Panc1 (cell line): ENCODE data around the gene OR13H1. TPM values are rescaled to one million over a fixed set of nuclear protein-coding genes. Genes with fewer than 3 reads are reported as not detected.

Experiments
- ATAC-seq: fragments of 200-7000 bp; cut with Tn5 transposase; 2 replicates; pipeline ENCODE4 v1.9.1; 2020; ENCODE audit warnings: mild to moderate bottlenecking, moderate library complexity
- BruUV-seq: library from RNA; stranded (reverse); fragments of 400-500 nt; replicated peaks from 2 replicates; lab custom pipeline; 2021; lab: Mats Ljungman, UMichigan
- CTCF ChIA-PET: fragments of 300-600 bp; sonication (Branson Sonifier 250); formaldehyde crosslinking; loops from one replicate; lab custom pipeline; 2022; ENCODE audit warnings: antibody characterized with exemption; lab: Charles Lee
- POLR2A ChIA-PET: fragments of 300-600 bp; sonication (Branson Sonifier 250); formaldehyde crosslinking; loops from one replicate; lab custom pipeline; 2022; ENCODE audit warnings: antibody characterized with exemption; lab: Charles Lee
- DNase-seq: peaks from one replicate; pipeline ENCODE4 v3.0.0-alpha.2; 2010; ENCODE audit warnings: low read depth, low spot score
- H3K27ac ChIP-seq: 2 replicates; pipeline ENCODE4 v1.5.1; 2011; ENCODE audit warnings: mild to moderate bottlenecking, low read length, inconsistent platforms
- H3K27me3 ChIP-seq: fragments of 200-500 bp; sonication (Bioruptor generic); 2 replicates; pipeline ENCODE4 v1.6.0; 2014; ENCODE audit warnings: low read length, inconsistent platforms; ENCODE audit not compliant: control insufficient read depth, insufficient read depth
- H3K36me3 ChIP-seq: fragments of 200-500 bp; sonication (Bioruptor generic); 2 replicates; pipeline ENCODE4 v1.5.1; 2014; ENCODE audit warnings: inconsistent platforms, mild to moderate bottlenecking, low read length, moderate library complexity; ENCODE audit not compliant: control insufficient read depth, insufficient read depth
- H3K4me1 ChIP-seq: 2 replicates; pipeline ENCODE4 v1.5.1; 2011; ENCODE audit warnings: inconsistent platforms, mild to moderate bottlenecking, low read length, moderate library complexity; ENCODE audit not compliant: control insufficient read depth, insufficient read depth
- H3K4me3 ChIP-seq, 2 experiments: 2 replicates each; pipeline ENCODE4 v1.5.1; 2011 to 2012; ENCODE audit warnings: low read depth in 2 of 2, low read length in 2 of 2, mild to moderate bottlenecking in 2 of 2, inconsistent platforms in 1 of 2, moderate library complexity in 1 of 2
- H3K9me3 ChIP-seq: fragments of 200-500 bp; sonication (Bioruptor generic); 2 replicates; pipeline ENCODE4 v1.5.1; 2014; ENCODE audit warnings: low read depth, mild to moderate bottlenecking, inconsistent platforms, low read length, moderate library complexity; ENCODE audit not compliant: control insufficient read depth, insufficient read depth
- POLR2AphosphoS5 ChIP-seq: IDR thresholded peaks from 2 replicates; pipeline ENCODE4 v1.6.1; 2012; ENCODE audit warnings: mild to moderate bottlenecking, low read depth, low read length, moderate library complexity
- SIN3A ChIP-seq: IDR thresholded peaks from 2 replicates; pipeline ENCODE4 v1.6.1; 2012; ENCODE audit warnings: low read depth, mild to moderate bottlenecking, low read length, moderate library complexity, borderline replicate concordance; ENCODE audit not compliant: insufficient read depth
- TCF7L2 ChIP-seq: IDR thresholded peaks from 2 replicates; pipeline ENCODE4 v1.6.1; 2011; ENCODE audit warnings: mild to moderate bottlenecking, low read depth, low read length, inconsistent platforms
- in situ Hi-C: cut with HindIII; loops from 2 replicates; pipeline ENCODE4 v1.10.0; 2016; ENCODE audit warnings: low sequenced_read_pairs, low pct_unique_long_range_greater_than_20kb
- intact Hi-C: fragments of 100-400 bp; cut with micrococcal nuclease; formaldehyde crosslinking; loops from one replicate; pipeline ENCODE4 v1.10.0; 2022; ENCODE audit not compliant: unreplicated experiment
- total RNA-seq: library from RNA; stranded (reverse); gene quantifications from one replicate; pipeline ENCODE4 v1.2.1, GENCODE V29; 2021; ENCODE audit not compliant: unreplicated experiment
- TF ChIP-seq, protein P1 (sequence below), 2 experiments: IDR thresholded peaks; 2 replicates each; pipeline ENCODE4 v1.6.1; 2011 to 2012; ENCODE audit warnings: low read depth in 2 of 2, control low read depth in 1 of 2, low read length in 1 of 2, mild to moderate bottlenecking in 1 of 2, moderate library complexity in 1 of 2; ENCODE audit not compliant: insufficient read depth in 1 of 2
- TF ChIP-seq, protein P2 (sequence below): fragments of 450-650 bp; IDR thresholded peaks from 2 replicates; pipeline ENCODE4 v1.5.1; 2017; ENCODE audit warnings: mild to moderate bottlenecking

Gene OR13H1
- total RNA-seq, 1 experiment from 2014 or later, result not detected

- DNase-seq (no peak), ATAC-seq (no peak)
- no peak overlapping the region for H3K4me3 ChIP-seq
- ChIA-PET POLR2A (no interaction called here), CTCF (no interaction called here)
- H3K27ac ChIP-seq, result no peak overlapping the region
- no peaks in the 10 kb centered on the region for H3K9me3 ChIP-seq
- no peaks in the 10 kb centered on the region for H3K36me3 ChIP-seq
- BruUV-seq, result no TSS peak
- H3K27me3 ChIP-seq, result no peaks in the 10 kb centered on the region
- H3K4me1 ChIP-seq, result no peaks in the 10 kb centered on the region
- intact Hi-C loops (no loop called here), in situ Hi-C loops (no loop called here)
- no peak for TF ChIP-seq POLR2AphosphoS5
- TF ChIP-seq SIN3A, result no peak
- no peak for TF ChIP-seq TCF7L2
- TF ChIP-seq, protein P1, sequence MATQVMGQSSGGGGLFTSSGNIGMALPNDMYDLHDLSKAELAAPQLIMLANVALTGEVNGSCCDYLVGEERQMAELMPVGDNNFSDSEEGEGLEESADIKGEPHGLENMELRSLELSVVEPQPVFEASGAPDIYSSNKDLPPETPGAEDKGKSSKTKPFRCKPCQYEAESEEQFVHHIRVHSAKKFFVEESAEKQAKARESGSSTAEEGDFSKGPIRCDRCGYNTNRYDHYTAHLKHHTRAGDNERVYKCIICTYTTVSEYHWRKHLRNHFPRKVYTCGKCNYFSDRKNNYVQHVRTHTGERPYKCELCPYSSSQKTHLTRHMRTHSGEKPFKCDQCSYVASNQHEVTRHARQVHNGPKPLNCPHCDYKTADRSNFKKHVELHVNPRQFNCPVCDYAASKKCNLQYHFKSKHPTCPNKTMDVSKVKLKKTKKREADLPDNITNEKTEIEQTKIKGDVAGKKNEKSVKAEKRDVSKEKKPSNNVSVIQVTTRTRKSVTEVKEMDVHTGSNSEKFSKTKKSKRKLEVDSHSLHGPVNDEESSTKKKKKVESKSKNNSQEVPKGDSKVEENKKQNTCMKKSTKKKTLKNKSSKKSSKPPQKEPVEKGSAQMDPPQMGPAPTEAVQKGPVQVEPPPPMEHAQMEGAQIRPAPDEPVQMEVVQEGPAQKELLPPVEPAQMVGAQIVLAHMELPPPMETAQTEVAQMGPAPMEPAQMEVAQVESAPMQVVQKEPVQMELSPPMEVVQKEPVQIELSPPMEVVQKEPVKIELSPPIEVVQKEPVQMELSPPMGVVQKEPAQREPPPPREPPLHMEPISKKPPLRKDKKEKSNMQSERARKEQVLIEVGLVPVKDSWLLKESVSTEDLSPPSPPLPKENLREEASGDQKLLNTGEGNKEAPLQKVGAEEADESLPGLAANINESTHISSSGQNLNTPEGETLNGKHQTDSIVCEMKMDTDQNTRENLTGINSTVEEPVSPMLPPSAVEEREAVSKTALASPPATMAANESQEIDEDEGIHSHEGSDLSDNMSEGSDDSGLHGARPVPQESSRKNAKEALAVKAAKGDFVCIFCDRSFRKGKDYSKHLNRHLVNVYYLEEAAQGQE (IDR thresholded peaks at IDR 0.05; ENCODE audit: insufficient read depth in 1 of 2, low read depth in 2 of 2, low read length in 1 of 2), result no peak
- TF ChIP-seq, protein P2, sequence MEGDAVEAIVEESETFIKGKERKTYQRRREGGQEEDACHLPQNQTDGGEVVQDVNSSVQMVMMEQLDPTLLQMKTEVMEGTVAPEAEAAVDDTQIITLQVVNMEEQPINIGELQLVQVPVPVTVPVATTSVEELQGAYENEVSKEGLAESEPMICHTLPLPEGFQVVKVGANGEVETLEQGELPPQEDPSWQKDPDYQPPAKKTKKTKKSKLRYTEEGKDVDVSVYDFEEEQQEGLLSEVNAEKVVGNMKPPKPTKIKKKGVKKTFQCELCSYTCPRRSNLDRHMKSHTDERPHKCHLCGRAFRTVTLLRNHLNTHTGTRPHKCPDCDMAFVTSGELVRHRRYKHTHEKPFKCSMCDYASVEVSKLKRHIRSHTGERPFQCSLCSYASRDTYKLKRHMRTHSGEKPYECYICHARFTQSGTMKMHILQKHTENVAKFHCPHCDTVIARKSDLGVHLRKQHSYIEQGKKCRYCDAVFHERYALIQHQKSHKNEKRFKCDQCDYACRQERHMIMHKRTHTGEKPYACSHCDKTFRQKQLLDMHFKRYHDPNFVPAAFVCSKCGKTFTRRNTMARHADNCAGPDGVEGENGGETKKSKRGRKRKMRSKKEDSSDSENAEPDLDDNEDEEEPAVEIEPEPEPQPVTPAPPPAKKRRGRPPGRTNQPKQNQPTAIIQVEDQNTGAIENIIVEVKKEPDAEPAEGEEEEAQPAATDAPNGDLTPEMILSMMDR, result no peak
Observed at GRCh38 chrX:131558562-131558961, 14.7 kb downstream of the OR13H1 start.

GRCh38 chrX:131564553-131565229 lies 20.8 kb downstream of the OR13H1 start:
- no peak for DNase-seq
- H3K4me3 ChIP-seq, result no peak overlapping the region
- CTCF ChIA-PET, result no interaction called here

More at GRCh38 chrX:131564553-131565229, 20.8 kb downstream of the OR13H1 start:
- POLR2A ChIA-PET, result no interaction called here
- no TSS peak for BruUV-seq
- no peaks in the 10 kb centered on the region for H3K9me3 ChIP-seq
- no peaks in the 10 kb centered on the region for H3K36me3 ChIP-seq
- no peaks in the 10 kb centered on the region for H3K27me3 ChIP-seq
- intact Hi-C loops (no loop called here), in situ Hi-C loops (no loop called here)
- no peak for TF ChIP-seq POLR2AphosphoS5
- TF ChIP-seq, protein P2, result no peak
- TF ChIP-seq, protein P1 (IDR thresholded peaks at IDR 0.05; ENCODE audit: insufficient read depth in 1 of 2, low read depth in 2 of 2, low read length in 1 of 2), result no peak
- no peak for TF ChIP-seq TCF7L2
- no peak for TF ChIP-seq SIN3A
- no peak for ATAC-seq
- H3K27ac ChIP-seq, result no peak overlapping the region
- no peaks in the 10 kb centered on the region for H3K4me1 ChIP-seq
